ENCODE data around the gene SPPL2A. TPM values are rescaled to one million over a fixed set of nuclear protein-coding genes. Genes with fewer than 3 reads are reported as not detected.

The SPPL2A gene
- total RNA-seq, 1 donor, result 128 TPM

GRCh38 chr15:50751394-50751793, 14.1 kb downstream of the SPPL2A start:
- no peak for TF ChIP-seq CTCF (IDR thresholded peaks at IDR 0.05; ENCODE audit: insufficient read depth, low read length)
- no peak for DNase-seq (ENCODE audit: low read depth)
- H3K4me3 ChIP-seq (ENCODE audit: low read depth, low read length), result no peak overlapping the region

- peak; percentile 41 for DNase-seq (ENCODE audit: low read depth)
- no peak for TF ChIP-seq CTCF (IDR thresholded peaks at IDR 0.05; ENCODE audit: insufficient read depth, low read length)
- no peak overlapping the region for H3K4me3 ChIP-seq (ENCODE audit: low read depth, low read length)
These were observed 15.2 kb downstream of the SPPL2A start for GRCh38 chr15:50750227-50750705.

GRCh38 chr15:50747523-50747922, 18.0 kb downstream of the SPPL2A start:
- TF ChIP-seq CTCF (IDR thresholded peaks at IDR 0.05; ENCODE audit: insufficient read depth, low read length), result no peak
- H3K4me3 ChIP-seq (ENCODE audit: low read depth, low read length), result no peak overlapping the region
- no peak for DNase-seq (ENCODE audit: low read depth)

- no peak for TF ChIP-seq CTCF (IDR thresholded peaks at IDR 0.05; ENCODE audit: insufficient read depth, low read length)
- DNase-seq (ENCODE audit: low read depth), result no peak
- no peak overlapping the region for H3K4me3 ChIP-seq (ENCODE audit: low read depth, low read length)
These were observed 20.9 kb downstream of the SPPL2A start for GRCh38 chr15:50744601-50745000.

GRCh38 chr15:50740955-50741354, 24.6 kb downstream of the SPPL2A start:
- no peak overlapping the region for H3K4me3 ChIP-seq (ENCODE audit: low read depth, low read length)
- DNase-seq (ENCODE audit: low read depth), result no peak
- no peak for TF ChIP-seq CTCF (IDR thresholded peaks at IDR 0.05; ENCODE audit: insufficient read depth, low read length)

- no peak for DNase-seq (ENCODE audit: low read depth)
- H3K4me3 ChIP-seq (ENCODE audit: low read depth, low read length), result no peak overlapping the region
- no peak for TF ChIP-seq CTCF (IDR thresholded peaks at IDR 0.05; ENCODE audit: insufficient read depth, low read length)
These were observed 28.7 kb downstream of the SPPL2A start for GRCh38 chr15:50736823-50737222.

- DNase-seq (ENCODE audit: low read depth), result no peak
- no peak for TF ChIP-seq CTCF (IDR thresholded peaks at IDR 0.05; ENCODE audit: insufficient read depth, low read length)
- H3K4me3 ChIP-seq (ENCODE audit: low read depth, low read length), result no peak overlapping the region
These were observed 30.4 kb downstream of the SPPL2A start for GRCh38 chr15:50735156-50735555.
